ENCODE data around the gene ATP5MC2. TPM values are rescaled to one million over a fixed set of nuclear protein-coding genes. Genes with fewer than 3 reads are reported as not detected.

Gene ATP5MC2
- total and polyA plus RNA-seq, 9 donors = 443 to 893 (median 755) TPM

GRCh38 chr12:53712059-53712643 lies 36.3 kb upstream of the ATP5MC2 start:
- peaks cover 56% of the 10 kb centered on the region for H3K36me3 ChIP-seq (ENCODE audit: control insufficient read depth, insufficient read depth, low read length)
- peaks cover 6% of the 10 kb centered on the region for H3K27me3 ChIP-seq (ENCODE audit: control insufficient read depth, insufficient read depth, low read length)
- DNase-seq = no peak
- WGBS (ENCODE audit: insufficient coverage) = 51% methylated on average over 5 of the region's 8 CpGs
- no peaks in the 10 kb centered on the region for H3K4me1 ChIP-seq (ENCODE audit: control insufficient read depth, insufficient read depth, low read length)
- no peaks in the 10 kb centered on the region for H3K9me3 ChIP-seq (replicated peaks; ENCODE audit: control insufficient read depth, low read depth, low read length)
- no peak overlapping the region for H3K27ac ChIP-seq (ENCODE audit: low read length)
- no peak overlapping the region for H3K4me3 ChIP-seq (ENCODE audit: low read length)

GRCh38 chr12:53710091-53710490 lies 34.2 kb upstream of the ATP5MC2 start:
- Histone ChIP-seq H3K9me3 (replicated peaks; ENCODE audit: control insufficient read depth, low read depth, low read length) (no peaks in the 10 kb centered on the region), H3K27ac (ENCODE audit: low read length) (no peak overlapping the region), H3K4me3 (ENCODE audit: low read length) (no peak overlapping the region), H3K27me3 (ENCODE audit: control insufficient read depth, insufficient read depth, low read length) (peaks cover 12% of the 10 kb centered on the region), H3K36me3 (ENCODE audit: control insufficient read depth, insufficient read depth, low read length) (peaks cover 38% of the 10 kb centered on the region), H3K4me1 (ENCODE audit: control insufficient read depth, insufficient read depth, low read length) (no peaks in the 10 kb centered on the region)
- WGBS (ENCODE audit: insufficient coverage) = 42% methylated on average over 5 of the region's 6 CpGs
- no peak for DNase-seq

GRCh38 chr12:53709671-53710070 lies 33.8 kb upstream of the ATP5MC2 start:
- WGBS (ENCODE audit: insufficient coverage) = no CpG with 5 or more reads among the region's 4 CpGs
- Histone ChIP-seq H3K4me1 (ENCODE audit: control insufficient read depth, insufficient read depth, low read length) (no peaks in the 10 kb centered on the region), H3K27ac (ENCODE audit: low read length) (no peak overlapping the region), H3K36me3 (ENCODE audit: control insufficient read depth, insufficient read depth, low read length) (peaks cover 33% of the 10 kb centered on the region), H3K4me3 (ENCODE audit: low read length) (no peak overlapping the region), H3K9me3 (replicated peaks; ENCODE audit: control insufficient read depth, low read depth, low read length) (no peaks in the 10 kb centered on the region), H3K27me3 (ENCODE audit: control insufficient read depth, insufficient read depth, low read length) (peaks cover 13% of the 10 kb centered on the region)
- DNase-seq = no peak

- Histone ChIP-seq H3K27me3 (ENCODE audit: control insufficient read depth, insufficient read depth, low read length) (peaks cover 25% of the 10 kb centered on the region), H3K4me3 (ENCODE audit: low read length) (no peak overlapping the region), H3K4me1 (ENCODE audit: control insufficient read depth, insufficient read depth, low read length) (peaks cover 2% of the 10 kb centered on the region), H3K27ac (ENCODE audit: low read length) (no peak overlapping the region), H3K36me3 (ENCODE audit: control insufficient read depth, insufficient read depth, low read length) (no peaks in the 10 kb centered on the region), H3K9me3 (replicated peaks; ENCODE audit: control insufficient read depth, low read depth, low read length) (no peaks in the 10 kb centered on the region)
- WGBS (ENCODE audit: insufficient coverage) = 50% methylated on average over 1 of the region's 1 CpG
- DNase-seq = no peak
Observed at GRCh38 chr12:53706080-53706479, 30.2 kb upstream of the ATP5MC2 start.

- no peaks in the 10 kb centered on the region for H3K36me3 ChIP-seq (ENCODE audit: control insufficient read depth, insufficient read depth, low read length)
- peaks cover 35% of the 10 kb centered on the region for H3K27me3 ChIP-seq (ENCODE audit: control insufficient read depth, insufficient read depth, low read length)
- H3K4me3 ChIP-seq (ENCODE audit: low read length) = no peak overlapping the region
- no peak overlapping the region for H3K27ac ChIP-seq (ENCODE audit: low read length)
- H3K4me1 ChIP-seq (ENCODE audit: control insufficient read depth, insufficient read depth, low read length) = peaks cover 2% of the 10 kb centered on the region
- no peaks in the 10 kb centered on the region for H3K9me3 ChIP-seq (replicated peaks; ENCODE audit: control insufficient read depth, low read depth, low read length)
- peak; percentile 53 for DNase-seq
- no CpG with 5 or more reads among the region's 4 CpGs for WGBS (ENCODE audit: insufficient coverage)
Observed at GRCh38 chr12:53703756-53704155, 27.9 kb upstream of the ATP5MC2 start.

GRCh38 chr12:53701518-53702264 lies 25.8 kb upstream of the ATP5MC2 start:
- Histone ChIP-seq H3K9me3 (replicated peaks; ENCODE audit: control insufficient read depth, low read depth, low read length) (no peaks in the 10 kb centered on the region), H3K27me3 (ENCODE audit: control insufficient read depth, insufficient read depth, low read length) (peaks cover 45% of the 10 kb centered on the region), H3K4me3 (ENCODE audit: low read length) (no peak overlapping the region), H3K36me3 (ENCODE audit: control insufficient read depth, insufficient read depth, low read length) (no peaks in the 10 kb centered on the region), H3K27ac (ENCODE audit: low read length) (no peak overlapping the region), H3K4me1 (ENCODE audit: control insufficient read depth, insufficient read depth, low read length) (peaks cover 2% of the 10 kb centered on the region)
- peak; percentile 88 for DNase-seq
- WGBS (ENCODE audit: insufficient coverage) = 3% methylated on average over 6 of the region's 8 CpGs

GRCh38 chr12:53700567-53700966 lies 24.7 kb upstream of the ATP5MC2 start:
- no peaks in the 10 kb centered on the region for H3K9me3 ChIP-seq (replicated peaks; ENCODE audit: control insufficient read depth, low read depth, low read length)
- DNase-seq = peak; percentile 54
- no peaks in the 10 kb centered on the region for H3K36me3 ChIP-seq (ENCODE audit: control insufficient read depth, insufficient read depth, low read length)
- WGBS (ENCODE audit: insufficient coverage) = no CpG with 5 or more reads among the region's 6 CpGs
- H3K4me3 ChIP-seq (ENCODE audit: low read length) = no peak overlapping the region
- peaks cover 53% of the 10 kb centered on the region for H3K27me3 ChIP-seq (ENCODE audit: control insufficient read depth, insufficient read depth, low read length)
- H3K27ac ChIP-seq (ENCODE audit: low read length) = no peak overlapping the region
- peaks cover 8% of the 10 kb centered on the region for H3K4me1 ChIP-seq (ENCODE audit: control insufficient read depth, insufficient read depth, low read length)

GRCh38 chr12:53699678-53700025 lies 23.8 kb upstream of the ATP5MC2 start:
- Histone ChIP-seq H3K27me3 (ENCODE audit: control insufficient read depth, insufficient read depth, low read length) (peaks cover 60% of the 10 kb centered on the region), H3K27ac (ENCODE audit: low read length) (no peak overlapping the region), H3K9me3 (replicated peaks; ENCODE audit: control insufficient read depth, low read depth, low read length) (no peaks in the 10 kb centered on the region), H3K4me3 (ENCODE audit: low read length) (no peak overlapping the region), H3K36me3 (ENCODE audit: control insufficient read depth, insufficient read depth, low read length) (no peaks in the 10 kb centered on the region), H3K4me1 (ENCODE audit: control insufficient read depth, insufficient read depth, low read length) (peaks cover 12% of the 10 kb centered on the region)
- WGBS (ENCODE audit: insufficient coverage) = 27% methylated on average over 5 of the region's 5 CpGs
- no peak for DNase-seq

- WGBS (ENCODE audit: insufficient coverage) = no CpG with 5 or more reads among the region's 3 CpGs
Observed at GRCh38 chr12:53698948-53699677, 23.2 kb upstream of the ATP5MC2 start.

GRCh38 chr12:53696655-53697331 lies 20.9 kb upstream of the ATP5MC2 start:
- H3K36me3 ChIP-seq (ENCODE audit: control insufficient read depth, insufficient read depth, low read length) = no peaks in the 10 kb centered on the region
- H3K4me3 ChIP-seq (ENCODE audit: low read length) = peak overlapping the region; percentile 5
- H3K9me3 ChIP-seq (replicated peaks; ENCODE audit: control insufficient read depth, low read depth, low read length) = no peaks in the 10 kb centered on the region
- H3K27me3 ChIP-seq (ENCODE audit: control insufficient read depth, insufficient read depth, low read length) = peaks cover 76% of the 10 kb centered on the region
- no peak overlapping the region for H3K27ac ChIP-seq (ENCODE audit: low read length)
- no peak for DNase-seq
- peaks cover 12% of the 10 kb centered on the region for H3K4me1 ChIP-seq (ENCODE audit: control insufficient read depth, insufficient read depth, low read length)
- 23% methylated on average over 5 of the region's 24 CpGs for WGBS (ENCODE audit: insufficient coverage)

More at GRCh38 chr12:53698948-53699677, 23.2 kb upstream of the ATP5MC2 start:
- Histone ChIP-seq H3K9me3 (replicated peaks; ENCODE audit: control insufficient read depth, low read depth, low read length) (no peaks in the 10 kb centered on the region), H3K27me3 (ENCODE audit: control insufficient read depth, insufficient read depth, low read length) (peaks cover 62% of the 10 kb centered on the region), H3K4me3 (ENCODE audit: low read length) (no peak overlapping the region), H3K36me3 (ENCODE audit: control insufficient read depth, insufficient read depth, low read length) (no peaks in the 10 kb centered on the region), H3K27ac (ENCODE audit: low read length) (no peak overlapping the region), H3K4me1 (ENCODE audit: control insufficient read depth, insufficient read depth, low read length) (peaks cover 12% of the 10 kb centered on the region)
- no peak for DNase-seq

All from muscle of leg (tissue), 11 donors.